ENCODE data around the gene UBL7. TPM values are rescaled to one million over a fixed set of nuclear protein-coding genes. Genes with fewer than 3 reads are reported as not detected.

The UBL7 gene
- total and polyA plus RNA-seq, 2 donors (not counting 1 experiment from before 2014, with no cell fraction given): 44.4 to 73.9 TPM

DNA sequence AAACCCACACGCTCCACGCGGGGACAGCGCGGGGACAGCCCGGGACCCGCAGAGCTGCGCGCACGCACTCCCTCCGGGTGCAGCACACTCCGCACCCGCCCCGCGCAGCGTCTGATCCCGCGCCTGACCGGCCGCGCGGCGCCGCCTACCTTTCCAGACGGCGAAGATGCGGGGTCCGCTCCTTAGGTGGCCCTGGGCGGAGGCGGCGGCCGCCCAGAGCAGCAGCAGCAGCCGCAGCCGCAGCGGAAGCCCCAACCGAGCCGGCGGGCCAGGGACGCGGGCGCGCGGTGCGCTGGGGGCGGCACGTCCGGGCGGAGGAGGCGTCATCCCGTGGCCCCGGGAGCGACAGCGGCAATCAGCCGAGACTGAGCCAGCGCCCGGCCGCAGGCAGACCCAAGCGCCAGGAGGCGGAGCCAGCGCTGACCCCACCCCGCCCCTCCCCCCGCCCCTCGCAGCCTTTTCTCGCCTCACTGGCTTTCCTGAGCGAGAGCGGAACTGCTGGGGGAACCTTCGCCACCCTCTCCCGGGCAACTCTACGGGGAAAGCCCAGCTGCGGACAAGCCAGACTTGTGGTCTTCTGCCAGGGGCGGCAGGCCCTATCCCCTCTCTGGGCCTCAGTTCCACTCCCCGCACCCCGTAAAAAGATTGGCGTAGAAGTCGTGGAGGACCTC lies 27.2 kb downstream of the UBL7 start, which contains the start of gene SEMA7A:
SEMA7A (minus strand) TSS at position 367 of the 671 bp plus-strand sequence; CDS start at position 327, 40 bp downstream.
- H2AFZ ChIP-seq (ENCODE audit: insufficient read depth, low read depth, low read length, poor library complexity, severe bottlenecking): peak within 1 kb of the TSS; percentile 62
- H3K79me2 ChIP-seq (ENCODE audit: control insufficient read depth, insufficient read depth, low read length): peaks cover 51% of the 10 kb centered on the region

More for the DNA sequence above, 27.2 kb downstream of the UBL7 start, which contains the start of gene SEMA7A:
- Mint-ChIP-seq H3K9me3 (ENCODE audit: insufficient read depth) (no peaks in the 10 kb centered on the region), H3K27me3 (no peaks in the 10 kb centered on the region), H3K4me1 (peaks cover 74% of the 10 kb centered on the region), H3K4me3 (peak within 1 kb of the TSS; percentile 96), H3K27ac (peak within 1 kb of the TSS; percentile 92)
- ATAC-seq (ENCODE audit: low read depth) (peak; percentile 80), DNase-seq (peak; percentile 92)
- intact Hi-C loops (cut with micrococcal nuclease): loop anchor here (1.0 to 10.0 kb wide), 3 partner anchors 30 to 351 kb away; partner anchors contain the start of gene CSK
- no peaks in the 10 kb centered on the region for H3K27me3 ChIP-seq (replicated peaks in 1 of 4; ENCODE audit: control extremely low read depth in 1 of 4, control insufficient read depth in 3 of 4, insufficient read depth in 4 of 4, low read length in 3 of 4)
- H3K4me1 ChIP-seq (ENCODE audit: control insufficient read depth in 2 of 2, insufficient read depth in 2 of 2, low read length in 2 of 2): peaks cover 57 to 69% of the 10 kb centered on the region in 2 donors
- peak within 1 kb of the TSS; percentile 86 for H3K9ac ChIP-seq (ENCODE audit: low read length)
- H3K4me3 ChIP-seq (ENCODE audit: control extremely low read depth in 1 of 5, extremely low read depth in 1 of 5, insufficient read depth in 1 of 5, low read depth in 2 of 5, low read length in 4 of 5): peak within 1 kb of the TSS; percentile 60 to 89 (median 82)
- ChIA-PET POLR2A (interaction anchor here (0.7 to 4.7 kb wide), 5 partner anchors 30 to 55 kb away, joined by 5 to 35 read pairs (median 12); no protein-coding TSS in a partner anchor), CTCF (interaction anchor here (0.7 to 26.1 kb wide), 8 partner anchors 10 to 198 kb away, joined by 3 to 855 read pairs (median 3); no protein-coding TSS in a partner anchor)
- peak within 1 kb of the TSS; percentile 91 for H3K4me2 ChIP-seq (replicated peaks; ENCODE audit: low read depth, low read length, poor library complexity, severe bottlenecking)
- peak within 1 kb of the TSS; percentile 75 to 88 for H3K27ac ChIP-seq (ENCODE audit: low read length in 2 of 2)
- TF ChIP-seq, protein P1, sequence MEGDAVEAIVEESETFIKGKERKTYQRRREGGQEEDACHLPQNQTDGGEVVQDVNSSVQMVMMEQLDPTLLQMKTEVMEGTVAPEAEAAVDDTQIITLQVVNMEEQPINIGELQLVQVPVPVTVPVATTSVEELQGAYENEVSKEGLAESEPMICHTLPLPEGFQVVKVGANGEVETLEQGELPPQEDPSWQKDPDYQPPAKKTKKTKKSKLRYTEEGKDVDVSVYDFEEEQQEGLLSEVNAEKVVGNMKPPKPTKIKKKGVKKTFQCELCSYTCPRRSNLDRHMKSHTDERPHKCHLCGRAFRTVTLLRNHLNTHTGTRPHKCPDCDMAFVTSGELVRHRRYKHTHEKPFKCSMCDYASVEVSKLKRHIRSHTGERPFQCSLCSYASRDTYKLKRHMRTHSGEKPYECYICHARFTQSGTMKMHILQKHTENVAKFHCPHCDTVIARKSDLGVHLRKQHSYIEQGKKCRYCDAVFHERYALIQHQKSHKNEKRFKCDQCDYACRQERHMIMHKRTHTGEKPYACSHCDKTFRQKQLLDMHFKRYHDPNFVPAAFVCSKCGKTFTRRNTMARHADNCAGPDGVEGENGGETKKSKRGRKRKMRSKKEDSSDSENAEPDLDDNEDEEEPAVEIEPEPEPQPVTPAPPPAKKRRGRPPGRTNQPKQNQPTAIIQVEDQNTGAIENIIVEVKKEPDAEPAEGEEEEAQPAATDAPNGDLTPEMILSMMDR (IDR thresholded peaks at IDR 0.05): no peak
- no peak for TF ChIP-seq EZH2 (IDR thresholded peaks at IDR 0.05; ENCODE audit: borderline replicate concordance, insufficient read depth, low read depth, low read length, poor library complexity, severe bottlenecking)
- no peaks in the 10 kb centered on the region for H3K9me3 ChIP-seq (ENCODE audit: control extremely low read depth in 1 of 3, control insufficient read depth in 2 of 3, insufficient read depth in 1 of 3, low read length in 2 of 3)
- no peaks in the 10 kb centered on the region for H3K36me3 ChIP-seq (replicated peaks in 1 of 2; ENCODE audit: control extremely low read depth in 1 of 2, control insufficient read depth in 1 of 2, extremely low read depth in 1 of 2, insufficient read depth in 2 of 2, low read length in 1 of 2)
- H4K20me1 ChIP-seq (ENCODE audit: control insufficient read depth, insufficient read depth, low read length, poor library complexity, severe bottlenecking): peaks cover 40% of the 10 kb centered on the region
- under 1% methylated on average over 71 of the region's 75 CpGs for WGBS (ENCODE audit: insufficient coverage)

Data from B cell (primary cell).